Measurements from ENCODE around the gene OR2D3. TPM values are rescaled to one million over a fixed set of nuclear protein-coding genes. Genes with fewer than 3 reads are reported as not detected.
"Not testable (repeated sequence)": the region's sequence is repeated elsewhere in the genome, so short reads cannot be mapped to it uniquely, and the experiment has no call there.

The OR2D3 gene
- total and polyA plus RNA-seq, 8 donors, result not detected

DNA sequence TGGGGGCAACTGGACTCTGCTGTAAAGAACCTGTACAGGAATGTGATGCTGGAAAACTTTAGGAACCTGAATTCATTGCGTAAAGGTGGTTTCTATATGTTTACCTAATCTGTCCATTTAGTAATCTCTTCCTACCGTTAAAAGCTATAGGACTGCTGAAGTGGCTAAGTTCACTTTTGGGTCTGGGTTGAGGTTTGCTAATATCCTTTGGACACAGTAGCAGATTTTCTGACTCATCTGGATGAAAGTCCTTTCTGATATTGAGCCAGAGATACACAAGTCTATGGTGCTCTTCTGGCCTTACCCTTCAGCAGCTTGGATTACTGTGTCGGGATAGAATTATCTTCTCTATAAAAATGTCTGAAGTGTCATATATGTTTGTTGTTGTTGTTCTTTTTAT, 22.3 kb downstream of the OR2D3 start:
- Histone ChIP-seq H3K4me1 (no peaks in the 10 kb centered on the region), H3K27me3 (no peaks in the 10 kb centered on the region), H3K36me3 (no peaks in the 10 kb centered on the region), H3K27ac (no peak overlapping the region), H3K4me3 (no peak overlapping the region), H3K9me3 (no peaks in the 10 kb centered on the region)
- no peak for DNase-seq
- no peak for TF ChIP-seq POLR2AphosphoS5 (IDR thresholded peaks at IDR 0.05)
- TF ChIP-seq, protein P1, sequence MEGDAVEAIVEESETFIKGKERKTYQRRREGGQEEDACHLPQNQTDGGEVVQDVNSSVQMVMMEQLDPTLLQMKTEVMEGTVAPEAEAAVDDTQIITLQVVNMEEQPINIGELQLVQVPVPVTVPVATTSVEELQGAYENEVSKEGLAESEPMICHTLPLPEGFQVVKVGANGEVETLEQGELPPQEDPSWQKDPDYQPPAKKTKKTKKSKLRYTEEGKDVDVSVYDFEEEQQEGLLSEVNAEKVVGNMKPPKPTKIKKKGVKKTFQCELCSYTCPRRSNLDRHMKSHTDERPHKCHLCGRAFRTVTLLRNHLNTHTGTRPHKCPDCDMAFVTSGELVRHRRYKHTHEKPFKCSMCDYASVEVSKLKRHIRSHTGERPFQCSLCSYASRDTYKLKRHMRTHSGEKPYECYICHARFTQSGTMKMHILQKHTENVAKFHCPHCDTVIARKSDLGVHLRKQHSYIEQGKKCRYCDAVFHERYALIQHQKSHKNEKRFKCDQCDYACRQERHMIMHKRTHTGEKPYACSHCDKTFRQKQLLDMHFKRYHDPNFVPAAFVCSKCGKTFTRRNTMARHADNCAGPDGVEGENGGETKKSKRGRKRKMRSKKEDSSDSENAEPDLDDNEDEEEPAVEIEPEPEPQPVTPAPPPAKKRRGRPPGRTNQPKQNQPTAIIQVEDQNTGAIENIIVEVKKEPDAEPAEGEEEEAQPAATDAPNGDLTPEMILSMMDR (IDR thresholded peaks at IDR 0.05), result no peak
- no peak for TF ChIP-seq POLR2A (IDR thresholded peaks at IDR 0.05)
- TF ChIP-seq EP300 (IDR thresholded peaks at IDR 0.05), result no peak
- WGBS, 5 donors, result 75 to 91% (median 84%) methylated on average over 3 of the region's 3 CpGs
- intact Hi-C loops (cut with DNase I; ENCODE audit: low total_unique reads), result no loop called here

DNA sequence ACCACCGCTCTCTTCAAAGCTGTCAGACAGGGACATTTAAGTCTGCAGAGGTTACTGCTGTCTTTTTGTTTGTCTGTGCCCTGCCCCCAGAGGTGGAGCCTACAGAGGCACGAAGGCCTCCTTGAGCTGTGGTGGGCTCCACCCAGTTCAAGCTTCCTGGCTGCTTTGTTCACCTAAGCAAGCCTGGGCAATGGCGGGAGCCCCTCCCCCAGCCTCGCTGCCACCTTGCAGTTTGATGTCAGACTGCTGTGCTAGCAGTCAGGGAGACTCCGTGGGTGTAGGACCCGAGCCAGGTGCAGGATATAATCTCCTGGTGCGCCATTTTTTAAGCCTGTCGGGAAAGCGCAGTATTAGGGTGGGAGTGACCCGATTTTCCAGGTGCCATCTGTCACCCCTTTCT, 33.4 kb downstream of the OR2D3 start:
- 82 to 91% (median 89%) methylated on average over 9 to 10 of the region's 10 CpGs for WGBS, 5 donors
- H3K36me3 ChIP-seq; DNase-seq; intact Hi-C loops (cut with DNase I; ENCODE audit: low total_unique reads); H3K4me3 ChIP-seq; H3K27me3 ChIP-seq; H3K27ac ChIP-seq; H3K4me1 ChIP-seq: not testable (repeated sequence)
- H3K9me3 ChIP-seq, result peaks cover 0 to 17% (median 6%) of the 10 kb centered on the region in 4 donors

DNA sequence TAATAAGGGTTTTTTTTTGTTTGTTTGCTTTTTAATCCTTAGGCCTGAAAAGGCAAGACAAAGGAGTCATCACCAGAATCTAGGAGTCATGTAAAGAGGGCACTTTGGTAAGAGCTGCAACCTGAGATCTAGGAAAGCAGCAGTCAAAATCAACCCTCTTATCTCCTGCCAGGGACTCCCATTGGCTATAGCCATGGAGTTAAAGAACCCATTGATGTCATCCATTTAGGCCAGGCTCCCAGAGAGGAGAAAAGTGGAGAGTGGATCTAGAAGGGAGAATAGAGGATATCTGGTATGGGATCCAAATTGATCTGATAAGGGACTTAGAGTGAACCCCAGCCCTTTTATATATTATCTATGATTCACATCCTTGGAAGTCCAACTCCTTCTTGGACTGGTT, 41.3 kb downstream of the OR2D3 start:
- Histone ChIP-seq H3K36me3 (no peaks in the 10 kb centered on the region), H3K4me3 (no peak overlapping the region), H3K9me3 (peaks cover 0 to 4% (median 0%) of the 10 kb centered on the region in 4 donors), H3K4me1 (no peaks in the 10 kb centered on the region), H3K27me3 (no peaks in the 10 kb centered on the region), H3K27ac (no peak overlapping the region)
- TF ChIP-seq EP300 (IDR thresholded peaks at IDR 0.05) (no peak), POLR2AphosphoS5 (IDR thresholded peaks at IDR 0.05) (no peak), POLR2A (IDR thresholded peaks at IDR 0.05) (no peak)
- TF ChIP-seq, protein P1 (IDR thresholded peaks at IDR 0.05), result no peak
- DNase-seq, result no peak
- intact Hi-C loops (cut with DNase I; ENCODE audit: low total_unique reads), result no loop called here

DNA sequence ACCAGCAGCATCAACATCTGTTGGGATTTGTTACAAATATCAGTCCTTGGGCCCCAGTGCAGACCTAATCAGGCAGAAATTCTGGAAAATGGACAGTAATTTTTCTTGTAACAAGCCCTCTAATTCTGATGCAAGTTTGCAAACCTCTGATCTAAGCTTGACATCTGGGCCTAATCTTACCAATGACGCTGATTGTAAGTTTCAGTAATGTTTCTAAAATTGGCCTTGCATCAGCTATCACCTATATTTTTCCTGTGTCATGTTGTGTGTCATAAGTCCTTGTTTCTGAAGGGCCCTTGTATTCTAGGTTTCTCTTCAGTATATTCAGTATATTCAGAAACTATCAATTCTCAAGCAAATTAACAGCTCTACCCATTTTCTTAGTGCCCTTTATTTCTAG, 41.9 kb downstream of the OR2D3 start:
- TF ChIP-seq POLR2A (IDR thresholded peaks at IDR 0.05), result no peak
- TF ChIP-seq POLR2AphosphoS5 (IDR thresholded peaks at IDR 0.05), result no peak
- no peak for TF ChIP-seq EP300 (IDR thresholded peaks at IDR 0.05)
- TF ChIP-seq, protein P1 (IDR thresholded peaks at IDR 0.05), result no peak
- Histone ChIP-seq H3K27me3 (no peaks in the 10 kb centered on the region), H3K4me1 (no peaks in the 10 kb centered on the region), H3K4me3 (no peak overlapping the region), H3K36me3 (no peaks in the 10 kb centered on the region), H3K27ac (no peak overlapping the region), H3K9me3 (peaks cover 0 to 9% (median 2%) of the 10 kb centered on the region in 4 donors)
- 78 to 100% (median 84%) methylated on average over 1 of the region's 1 CpG for WGBS, 5 donors
- DNase-seq, result no peak
- intact Hi-C loops (cut with DNase I; ENCODE audit: low total_unique reads), result no loop called here

DNA sequence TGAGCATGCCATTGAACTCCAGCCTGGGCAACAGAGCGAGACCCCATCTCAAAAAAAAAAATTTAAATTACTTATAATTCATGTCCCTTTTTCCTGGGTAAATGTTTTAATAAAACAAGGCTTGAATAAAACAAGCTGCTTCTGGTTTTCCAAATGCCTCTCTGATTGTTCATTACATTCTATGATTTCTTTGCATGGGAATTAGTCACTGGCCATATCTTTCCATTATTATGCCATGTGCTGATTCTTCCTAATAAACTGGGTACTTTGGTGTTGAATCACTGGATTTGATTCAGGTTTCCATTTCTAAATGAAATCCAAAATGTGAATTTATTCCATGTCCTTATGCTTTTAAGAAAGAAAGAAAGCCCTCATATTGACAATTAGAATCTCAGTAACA, 48.0 kb downstream of the OR2D3 start:
- no peak for DNase-seq
- intact Hi-C loops (cut with DNase I; ENCODE audit: low total_unique reads), result no loop called here
- WGBS, 5 donors, result 88 to 100% (median 92%) methylated on average over 1 of the region's 1 CpG
- no peaks in the 10 kb centered on the region for H3K36me3 ChIP-seq
- peaks cover 0 to 14% (median 5%) of the 10 kb centered on the region in 4 donors for H3K9me3 ChIP-seq
- H3K27me3 ChIP-seq, result no peaks in the 10 kb centered on the region
- no peak overlapping the region for H3K27ac ChIP-seq
- H3K4me3 ChIP-seq, result no peak overlapping the region
- no peaks in the 10 kb centered on the region for H3K4me1 ChIP-seq
- TF ChIP-seq, protein P1 (IDR thresholded peaks at IDR 0.05), result no peak
- TF ChIP-seq POLR2A (IDR thresholded peaks at IDR 0.05), result no peak
- no peak for TF ChIP-seq POLR2AphosphoS5 (IDR thresholded peaks at IDR 0.05)
- no peak for TF ChIP-seq EP300 (IDR thresholded peaks at IDR 0.05)

DNA sequence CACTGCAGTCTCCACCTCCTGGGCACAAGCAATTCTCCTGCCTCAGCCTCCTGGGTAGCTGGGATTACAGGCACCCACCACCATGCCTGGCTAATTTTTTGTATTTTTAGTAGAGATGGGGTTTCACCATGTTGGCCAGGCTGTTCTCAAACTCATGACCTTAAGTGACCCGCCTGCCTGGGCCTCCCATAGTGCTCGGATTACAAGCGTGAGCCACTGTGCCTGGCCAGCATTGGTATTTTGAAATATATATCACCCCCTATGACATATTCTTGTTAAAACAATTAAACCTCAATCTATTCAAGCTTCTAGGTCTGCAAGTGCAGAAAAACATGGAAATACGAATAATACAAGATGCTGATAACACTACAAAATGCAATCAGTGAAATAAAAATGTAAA, 49.1 kb downstream of the OR2D3 start:
- DNase-seq; H3K36me3 ChIP-seq; intact Hi-C loops (cut with DNase I; ENCODE audit: low total_unique reads); H3K4me3 ChIP-seq; H3K27me3 ChIP-seq; H3K4me1 ChIP-seq; H3K27ac ChIP-seq: not testable (repeated sequence)
- WGBS, 5 donors, result 57 to 69% (median 60%) methylated on average over 4 of the region's 4 CpGs
- H3K9me3 ChIP-seq, result peaks cover 0 to 14% (median 5%) of the 10 kb centered on the region in 4 donors
